Measurements from ENCODE around the gene NOS2.

NOS2 gene

DNA sequence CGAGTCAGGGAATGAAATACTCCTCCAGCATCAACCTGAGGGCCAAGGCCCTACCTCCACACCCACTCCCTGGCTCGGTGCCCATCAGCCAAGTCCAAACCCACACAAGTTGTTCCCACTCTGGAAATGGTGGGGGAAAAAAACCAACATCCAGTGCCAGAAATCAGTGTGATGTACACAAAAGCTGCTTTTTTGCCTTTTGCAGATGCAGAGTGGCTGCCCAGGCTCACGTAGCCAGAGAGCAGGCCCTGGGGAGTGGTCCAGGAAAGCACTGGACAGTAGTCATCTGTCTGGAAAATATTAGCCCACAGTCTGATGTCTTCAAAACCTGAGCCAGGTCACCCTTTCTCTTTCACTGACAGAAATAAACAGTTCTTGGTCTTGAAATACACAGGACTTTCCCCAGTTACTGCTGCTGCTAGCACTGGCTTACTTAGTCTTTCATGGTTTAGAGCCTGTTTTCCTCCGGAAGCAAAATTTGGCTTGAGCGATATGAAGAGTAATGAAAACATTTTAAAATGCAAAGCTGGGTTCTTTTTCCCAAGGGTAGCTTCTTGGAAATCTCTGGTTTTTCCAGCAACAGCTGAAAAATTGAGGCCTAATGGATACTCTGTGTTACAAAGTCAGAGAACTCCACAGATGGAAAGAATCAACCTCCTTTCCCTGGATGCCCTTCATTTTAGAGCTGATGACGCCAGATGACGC, 18.2 kb upstream of the NOS2 start:
- DNase-seq = no peak

DNA sequence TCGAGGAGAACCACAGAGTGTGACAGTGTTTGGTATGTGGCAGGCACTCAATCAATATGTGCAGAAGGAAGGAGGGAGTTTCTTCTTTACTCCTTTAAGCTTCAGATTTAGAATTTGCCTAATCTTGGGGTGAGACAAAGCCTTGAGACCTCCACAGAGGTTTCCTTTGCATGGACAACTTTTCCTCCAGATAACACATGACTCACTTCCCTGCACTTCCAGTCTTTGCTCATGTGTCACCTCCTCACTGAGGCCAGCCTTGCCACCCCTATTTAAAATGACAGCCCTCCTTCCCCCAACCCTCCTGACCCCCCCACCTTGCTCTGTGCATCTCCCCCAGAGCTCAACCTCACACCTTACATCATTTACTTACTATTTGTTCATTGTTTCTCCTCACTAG, 17.4 kb upstream of the NOS2 start:
- DNase-seq = no peak

DNA sequence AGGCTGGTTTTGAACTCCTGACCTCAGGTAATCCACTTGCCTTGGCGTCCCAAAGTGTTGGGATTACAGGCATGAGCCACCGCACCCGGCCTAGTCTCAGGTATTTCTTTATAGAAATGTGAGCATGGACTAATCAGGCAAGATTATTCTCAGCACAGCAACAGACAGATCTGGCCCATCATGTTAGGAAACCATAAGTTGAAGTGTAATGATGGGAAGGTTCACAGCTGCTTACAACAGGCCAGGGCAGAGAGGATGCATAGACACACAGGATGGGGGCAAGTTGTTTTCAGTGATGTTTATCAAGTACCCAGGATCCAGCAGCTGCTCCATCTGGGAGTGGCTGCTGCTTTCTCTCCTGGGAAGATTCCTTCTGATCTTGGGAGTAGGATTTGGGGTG, 16.6 kb upstream of the NOS2 start:
- no peak for DNase-seq

DNA sequence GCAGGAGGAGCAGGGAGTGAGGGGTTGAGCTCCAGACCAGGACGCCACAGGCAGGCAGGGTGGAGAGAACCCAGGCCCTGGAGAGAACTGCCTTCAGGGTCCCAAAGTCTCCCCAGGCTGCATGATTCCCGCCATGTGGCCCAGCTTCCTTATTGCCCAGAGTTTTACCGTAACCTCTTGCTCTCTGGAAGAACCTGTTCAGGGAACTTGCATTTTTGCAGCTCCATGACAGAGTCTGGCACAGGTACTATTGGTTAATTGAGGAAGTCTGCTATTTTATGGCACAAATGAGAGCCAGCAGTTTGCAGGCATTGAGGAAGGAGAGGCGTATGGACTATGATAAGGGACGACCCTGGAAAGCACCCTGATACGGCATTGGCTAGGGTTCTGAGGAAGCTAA, 11.6 kb upstream of the NOS2 start:
- no peak for DNase-seq

DNA sequence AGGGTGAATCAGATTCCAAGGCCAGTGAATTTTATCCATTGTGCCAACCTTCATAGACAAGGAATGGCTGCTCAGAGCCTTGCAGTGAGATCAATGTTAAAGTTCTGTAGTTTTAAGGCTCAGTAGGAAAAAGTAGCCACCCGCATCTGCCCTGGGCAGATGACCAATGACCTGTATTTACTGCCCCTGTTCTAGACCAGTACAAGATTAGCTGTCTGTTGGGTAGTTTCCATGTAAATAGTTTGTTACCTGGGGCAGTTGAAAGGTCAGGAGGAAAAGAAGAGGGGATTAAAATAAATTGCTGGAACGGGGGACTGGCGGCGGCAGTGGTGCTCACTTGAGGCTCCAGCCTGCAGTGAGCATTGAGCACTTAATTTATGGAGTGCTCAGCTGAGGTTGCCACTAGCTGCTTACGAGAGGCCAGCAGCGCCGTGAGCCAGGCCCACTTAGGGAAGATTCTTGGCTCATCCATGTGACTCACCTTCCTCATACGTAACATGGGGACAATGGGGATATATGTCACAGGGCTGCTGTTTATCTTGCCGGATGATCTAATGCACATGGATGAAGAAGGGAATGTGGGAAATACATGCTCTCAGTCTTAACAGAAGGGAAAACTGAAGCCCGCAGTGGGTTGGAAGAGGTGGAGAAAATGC, 10.7 kb upstream of the NOS2 start:
- DNase-seq = no peak

DNA sequence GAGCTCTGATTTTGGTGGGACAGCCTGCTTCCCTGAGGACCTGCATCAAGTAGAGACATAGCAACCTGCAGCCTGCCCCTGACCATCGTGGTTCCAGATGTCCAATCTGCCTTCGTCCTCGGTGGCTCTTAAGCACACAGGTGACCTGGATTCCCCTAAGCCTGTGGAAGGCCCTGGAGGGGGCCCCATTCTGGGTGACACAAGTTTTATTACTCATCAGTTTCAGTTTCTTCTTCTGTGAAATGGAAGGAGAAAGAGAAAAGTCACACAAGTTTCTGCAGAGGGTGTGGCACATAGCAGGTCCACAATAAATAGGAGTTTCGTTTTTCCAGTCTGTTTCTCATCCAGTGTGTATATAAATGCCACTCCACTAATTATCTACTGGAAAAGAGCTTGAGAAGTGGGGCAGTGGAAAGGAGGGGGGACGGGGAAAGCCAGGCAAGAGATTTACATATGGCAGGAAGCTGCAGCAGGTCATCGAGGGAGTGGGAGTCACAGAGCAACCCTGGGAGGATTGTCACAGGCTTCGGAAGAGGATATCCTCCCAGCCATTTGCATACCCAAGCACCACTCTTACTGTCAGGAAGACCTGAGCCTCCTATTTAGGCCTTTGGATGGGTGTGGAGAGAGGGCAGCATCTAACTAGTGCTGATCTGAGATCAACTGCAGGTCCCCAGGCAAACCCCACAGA, 10.0 kb upstream of the NOS2 start:
- peak; percentile 54 for DNase-seq

DNA sequence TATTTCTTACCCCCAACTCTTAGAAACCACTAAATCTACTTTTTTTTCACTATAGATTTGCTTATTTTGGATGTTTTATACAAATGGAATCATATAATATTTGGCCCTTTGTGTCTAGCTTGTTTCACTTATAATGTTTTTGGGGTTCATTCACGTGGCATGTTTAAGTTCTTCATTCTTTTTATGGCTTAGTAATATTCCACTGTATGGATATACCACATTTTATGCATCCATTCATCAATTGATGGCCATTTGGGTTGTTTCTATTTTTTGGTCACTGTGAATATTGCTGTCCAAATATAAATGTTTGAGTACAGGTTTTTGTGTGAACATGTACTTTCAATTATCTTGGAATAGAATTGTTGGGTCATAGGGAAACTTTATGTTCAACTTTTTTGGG, 9.2 kb upstream of the NOS2 start:
- no peak for DNase-seq

DNA sequence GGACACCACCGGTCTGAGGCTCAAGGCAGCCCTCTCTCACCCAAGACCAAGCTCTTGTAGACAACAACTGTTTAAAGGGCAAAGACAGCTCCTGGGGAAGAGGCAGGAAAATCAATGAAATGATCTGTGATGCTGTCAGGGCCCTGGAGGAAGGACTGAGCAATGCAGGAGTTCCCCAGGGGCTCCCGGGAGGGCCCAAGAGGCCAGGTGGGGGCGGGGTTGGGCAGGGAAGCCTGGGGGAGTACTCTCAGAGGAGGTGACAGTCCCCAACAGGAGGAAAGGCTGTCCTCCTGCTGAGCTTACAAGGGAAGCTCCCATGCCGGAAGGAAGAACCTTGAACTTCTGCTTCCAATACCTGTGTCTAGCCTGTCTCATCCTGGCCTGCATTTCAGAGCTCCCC, 8.3 kb upstream of the NOS2 start:
- DNase-seq = no peak

DNA sequence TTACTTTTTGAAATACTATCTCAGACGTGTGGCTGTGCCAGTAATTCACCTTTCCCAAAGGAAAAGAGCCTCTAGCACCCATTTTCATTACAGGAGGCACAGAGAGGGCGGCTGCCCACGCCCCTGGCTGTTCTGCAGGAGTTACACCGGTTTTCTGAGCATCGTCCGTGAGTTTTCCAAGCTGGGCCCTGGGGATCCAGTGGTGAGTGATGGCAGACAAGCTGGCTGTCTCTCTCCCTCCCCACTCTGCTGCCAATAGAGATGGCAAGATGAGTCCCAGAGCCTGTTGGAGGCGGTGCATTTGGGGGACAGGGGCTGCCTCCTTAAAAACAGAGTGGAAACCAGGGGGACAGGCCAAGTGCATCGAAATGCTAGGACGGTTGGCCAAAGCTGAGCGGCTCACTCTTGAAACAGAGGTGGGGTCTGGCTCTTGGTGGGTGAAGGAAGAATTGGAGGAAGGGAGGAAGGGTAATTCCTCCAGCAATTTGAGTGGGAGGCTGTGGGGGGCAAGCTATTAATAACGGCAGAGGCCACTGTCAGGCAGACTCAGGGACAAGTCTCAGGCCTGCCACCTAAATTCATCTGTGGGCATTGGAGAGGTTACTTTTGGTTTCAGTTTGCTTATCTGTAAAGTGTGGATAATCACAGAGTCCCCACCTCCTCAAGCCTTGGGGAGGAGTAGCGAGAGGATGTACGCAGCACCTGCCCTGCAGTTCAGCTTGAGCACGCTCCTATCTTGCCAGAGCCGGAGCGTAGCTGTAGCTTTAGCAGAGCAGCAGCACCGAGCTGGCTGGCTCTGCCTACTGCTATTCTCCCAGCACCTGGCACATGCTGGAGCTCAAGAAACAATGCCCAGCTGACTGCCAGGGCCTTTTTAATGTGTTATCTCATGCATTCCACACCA, 7.5 kb upstream of the NOS2 start:
- no peak for DNase-seq

DNA sequence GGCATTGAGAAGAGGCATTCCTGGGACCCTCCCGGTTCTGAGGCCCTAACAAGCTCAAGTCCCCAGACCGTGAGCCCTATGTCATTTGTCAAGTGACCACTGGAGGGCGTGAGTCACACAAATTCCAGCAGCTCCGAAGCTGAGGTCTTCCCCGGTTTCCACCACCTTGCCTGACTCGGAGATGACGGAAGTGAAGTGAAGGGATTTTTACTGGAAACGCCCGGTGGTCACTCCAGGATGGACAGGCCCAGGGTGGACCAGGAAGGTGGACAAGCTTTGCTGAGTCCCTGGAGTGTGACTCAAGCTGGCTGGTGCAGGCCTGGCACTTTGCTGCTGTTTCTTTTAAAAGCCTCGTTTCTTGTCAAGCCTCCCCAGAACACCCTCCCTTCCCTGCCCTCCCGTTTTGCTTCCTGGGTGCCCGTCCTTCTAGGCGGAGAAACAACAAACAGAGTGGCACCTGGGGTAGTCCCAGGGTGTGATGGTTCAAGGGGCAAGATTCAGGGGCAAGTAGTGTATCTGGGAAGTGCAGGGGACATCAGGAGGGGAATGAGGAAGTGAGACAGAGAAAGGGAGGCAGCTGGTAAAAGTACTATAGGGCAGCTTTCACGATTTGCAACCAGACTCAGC, 5.3 kb upstream of the NOS2 start:
- peak; percentile 78 for DNase-seq

DNA sequence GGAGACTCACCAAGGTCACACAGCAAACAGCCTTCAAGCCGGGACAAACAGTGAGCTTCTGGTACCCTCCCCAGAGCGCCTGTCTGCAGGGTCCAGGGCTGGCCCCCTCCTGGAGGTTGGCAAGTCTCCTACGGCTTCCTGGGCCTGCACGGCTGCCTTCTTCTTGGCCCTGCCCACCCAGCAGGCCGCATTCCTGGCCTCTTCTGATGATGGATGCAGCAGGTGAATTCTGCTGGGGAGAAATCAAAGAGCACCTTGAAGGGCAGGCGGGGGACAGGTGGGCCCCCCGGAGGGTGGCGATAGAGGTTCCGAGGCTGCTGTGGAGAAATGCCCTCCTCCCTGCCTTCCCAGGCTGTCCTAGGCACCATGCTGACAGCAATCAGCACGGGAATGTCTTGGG, 3.8 kb upstream of the NOS2 start:
- DNase-seq = no peak

DNA sequence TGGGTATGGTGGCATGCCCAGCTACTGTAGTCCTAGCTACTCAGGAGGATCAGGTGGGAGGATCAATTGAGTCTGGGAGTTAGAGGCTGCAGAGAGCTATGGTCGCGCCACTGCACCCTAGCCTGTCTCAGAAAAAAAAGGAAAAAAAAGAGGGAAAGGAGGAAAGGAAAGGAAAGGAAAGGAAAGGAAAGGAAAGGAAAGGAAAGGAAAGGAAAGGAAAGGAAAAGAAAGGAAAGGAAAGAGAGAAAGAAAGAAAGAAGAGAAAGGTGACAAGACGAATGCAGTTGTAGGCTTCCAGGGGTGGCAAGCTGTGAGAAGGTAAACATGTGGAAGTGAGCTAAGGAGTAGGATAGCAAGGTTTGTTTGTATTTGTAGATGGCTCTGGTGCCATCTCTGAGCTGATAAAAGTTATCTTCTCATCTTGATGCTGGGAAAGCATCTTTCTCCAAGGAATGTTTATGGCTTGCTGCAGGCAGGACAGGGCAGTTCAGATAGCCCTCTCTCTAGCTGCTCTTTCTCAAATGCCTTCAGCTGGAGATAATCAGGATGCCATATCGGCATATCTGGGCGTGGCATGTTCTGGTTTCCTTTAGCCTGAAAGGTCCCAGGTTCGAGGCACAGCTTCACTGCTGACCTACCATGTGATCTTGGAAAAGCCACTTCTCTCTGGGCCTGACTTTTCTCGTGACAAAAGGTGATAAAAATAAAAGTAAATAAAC, 2.8 kb upstream of the NOS2 start:
- DNase-seq = no peak

DNA sequence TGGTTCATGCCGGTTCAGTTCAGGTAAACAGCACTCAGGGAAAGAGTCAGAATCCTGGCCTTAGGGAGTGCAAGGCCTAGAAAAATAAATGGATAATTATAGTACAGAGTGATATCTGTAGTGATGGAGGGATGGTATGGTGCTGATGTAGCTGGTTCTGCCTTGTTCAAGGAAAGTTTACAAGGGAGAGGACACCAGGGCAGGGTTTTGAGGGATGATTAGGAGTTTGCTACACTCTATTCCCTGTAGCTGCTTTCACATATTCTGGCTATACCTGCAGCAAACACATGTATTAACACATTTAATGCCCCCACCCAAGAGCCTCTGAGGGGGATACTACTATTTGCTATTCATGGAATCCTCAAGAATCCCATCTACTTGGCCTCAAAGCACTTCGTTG, 1.7 kb upstream of the NOS2 start:
- DNase-seq = no peak

DNA sequence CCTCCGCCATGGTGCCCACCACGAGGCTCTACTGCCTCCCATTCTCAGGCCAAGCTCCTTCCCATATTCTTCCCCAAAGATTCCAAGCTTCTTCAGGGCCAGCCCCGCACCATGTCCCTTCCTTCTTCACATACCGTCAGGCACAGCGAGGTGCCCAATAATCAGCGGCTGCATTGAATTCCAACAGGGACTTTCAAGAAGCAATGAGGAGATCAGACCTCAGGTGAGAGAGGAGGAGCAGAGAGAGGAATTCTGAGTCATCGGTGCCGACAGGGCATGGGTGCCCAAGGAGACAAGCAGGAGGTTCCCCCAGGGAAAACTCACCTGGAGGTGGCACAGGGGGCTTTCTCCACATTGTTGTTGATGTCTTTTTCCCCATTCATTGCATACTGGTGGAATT, 2.0 kb downstream of the NOS2 start:
- no peak for DNase-seq

DNA sequence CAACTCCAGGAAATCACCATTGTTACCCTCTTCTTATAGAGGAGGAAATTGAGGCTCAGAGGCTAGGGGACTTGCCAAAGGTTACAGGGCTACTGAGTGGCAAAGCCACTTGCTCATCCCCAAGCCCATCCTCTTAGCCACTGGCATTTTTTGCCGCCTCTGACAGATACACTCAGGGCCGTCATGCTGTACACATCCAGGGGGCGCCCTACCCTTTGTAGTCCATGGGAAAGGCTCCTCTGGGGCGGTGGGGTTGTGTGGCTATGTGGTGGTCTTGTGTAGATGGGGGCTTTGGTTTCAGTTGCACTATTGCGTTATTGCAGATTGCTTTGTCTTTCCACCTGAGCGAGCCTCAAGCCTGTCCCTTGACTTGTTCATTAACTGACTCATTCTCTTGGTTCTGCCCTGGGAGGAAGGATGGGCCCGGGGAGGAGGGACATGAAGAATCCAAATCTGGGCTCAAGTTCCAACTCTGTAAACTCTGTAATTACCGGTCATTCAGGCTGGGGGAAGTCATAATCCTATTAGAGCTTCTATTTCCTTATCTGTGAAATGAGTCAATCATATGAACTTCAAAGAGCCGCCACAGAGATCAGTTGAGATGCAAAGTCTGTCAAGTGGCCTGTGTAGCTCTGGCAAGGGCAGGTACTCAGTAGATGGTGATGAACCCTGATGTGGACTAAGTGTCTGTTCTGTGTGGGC, 2.8 kb downstream of the NOS2 start:
- DNase-seq = peak; percentile 5

DNA sequence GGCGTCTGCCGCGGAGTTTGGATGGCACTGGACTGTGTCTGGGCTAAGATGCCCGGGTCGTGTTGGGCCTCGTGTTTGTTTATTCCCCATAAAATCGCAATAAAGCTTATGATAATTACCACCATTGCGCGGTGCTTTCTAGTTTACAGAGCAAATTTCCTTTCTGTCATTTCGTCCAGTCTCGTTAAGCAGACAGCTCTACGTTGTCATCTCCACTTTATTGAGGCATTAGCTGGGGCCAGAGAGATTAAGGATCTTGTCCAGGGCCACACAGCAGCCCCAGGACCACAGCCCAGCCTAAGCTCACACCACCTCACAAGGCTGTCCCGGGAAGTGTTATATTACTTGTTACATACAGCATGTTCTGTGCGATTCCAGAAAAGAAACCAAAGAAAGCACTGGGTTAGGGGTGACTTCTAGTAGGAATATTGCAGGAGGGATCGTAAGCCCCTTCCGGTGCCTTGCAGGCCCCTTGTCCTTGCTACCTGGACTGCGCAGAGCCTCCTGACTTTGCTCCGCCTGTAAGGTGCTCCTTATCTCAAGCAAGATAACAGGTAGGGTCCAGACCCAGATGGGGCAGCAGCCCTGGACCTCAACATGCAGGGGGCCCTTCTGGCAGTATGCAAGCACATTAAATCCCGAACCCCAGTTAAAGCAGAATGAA, 6.3 kb downstream of the NOS2 start:
- DNase-seq = no peak

DNA sequence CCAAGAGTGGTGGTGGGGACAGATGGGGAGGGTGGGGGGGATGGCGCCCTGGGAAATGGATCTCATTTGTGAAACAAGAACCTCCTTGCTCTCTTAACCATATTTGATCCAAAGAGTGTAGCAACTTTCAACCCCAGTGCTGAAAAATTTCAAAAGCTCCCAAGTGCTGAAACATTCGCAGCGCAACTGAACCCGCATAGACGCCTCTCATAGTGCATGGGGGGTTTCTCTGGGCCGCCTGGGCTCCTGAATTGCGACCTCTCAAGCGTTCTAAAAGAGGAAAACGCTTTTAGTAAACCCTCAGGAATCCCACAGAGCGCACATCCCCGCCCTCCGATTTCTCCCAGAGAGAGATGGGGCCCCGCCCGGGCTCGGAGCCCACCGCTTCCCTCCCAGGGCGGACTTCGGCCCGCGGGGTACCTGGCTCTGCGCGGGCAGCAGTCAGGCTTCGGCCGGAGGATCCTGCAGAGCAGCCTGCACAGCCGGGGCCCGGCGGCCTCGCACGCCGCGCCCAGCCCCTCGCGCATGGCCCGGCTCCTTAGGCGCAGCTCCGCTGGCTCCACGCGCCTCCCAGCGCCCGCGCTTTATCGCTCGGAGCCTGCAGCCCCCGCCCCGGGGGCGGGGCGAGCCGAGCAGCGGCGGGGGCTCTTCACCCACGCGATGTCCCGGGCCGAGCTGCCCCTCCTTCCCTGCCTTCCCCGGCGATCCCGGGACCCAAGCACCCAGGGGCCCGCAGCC, 7.0 kb downstream of the NOS2 start:
- peak; percentile 20 for DNase-seq

DNA sequence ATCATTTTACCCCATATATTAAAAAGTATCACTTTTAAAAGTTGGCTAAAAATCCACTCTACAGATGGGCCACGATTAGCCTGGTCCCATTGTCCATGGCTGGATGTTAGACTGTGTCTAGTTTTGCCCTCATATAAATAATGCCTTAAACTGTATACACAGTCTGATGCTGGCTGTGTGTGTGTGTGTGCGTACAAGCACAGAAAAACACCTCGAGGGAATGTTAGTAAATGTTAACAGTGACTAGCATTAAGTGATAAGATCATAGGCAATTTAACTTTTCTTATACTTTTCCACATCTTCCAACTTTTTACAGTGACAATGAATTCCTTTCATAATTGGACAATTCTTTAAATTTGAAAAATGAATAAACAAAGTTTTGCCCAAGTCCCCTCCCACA, 8.2 kb downstream of the NOS2 start:
- DNase-seq = no peak

DNA sequence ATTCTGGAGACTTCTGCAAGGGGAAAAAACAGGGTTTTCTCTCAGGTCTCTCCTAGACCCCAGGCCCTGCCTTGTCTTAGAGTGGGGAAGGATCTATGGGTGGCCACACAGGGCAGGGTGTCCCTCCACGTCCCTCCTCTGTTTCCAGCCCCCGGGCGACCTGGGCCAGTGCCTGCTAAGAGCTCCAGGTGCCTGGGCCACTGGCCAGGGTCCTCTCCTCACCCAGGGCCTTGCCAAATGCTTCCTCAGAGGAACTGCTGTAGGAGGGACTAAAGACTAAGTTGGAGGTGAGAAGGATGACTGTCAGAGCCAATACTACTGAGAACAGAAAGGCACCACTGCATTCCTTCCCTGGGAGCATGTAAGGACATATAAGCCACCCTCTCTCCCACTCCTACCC, 11.4 kb downstream of the NOS2 start:
- DNase-seq = no peak

Data from MV-4-11 (cell line).